HEK293 (cell line): ENCODE data around the gene TRAPPC10.

Experiments used
- CTCF ChIA-PET: fragments of 350-600 bp; formaldehyde crosslinking; extraction: SDS; loops from one replicate; lab custom pipeline; 2021; ENCODE audit warnings: antibody characterized with exemption; lab: Yijun Ruan, JAX
- POLR2A ChIA-PET: fragments of 300-600 bp; formaldehyde crosslinking; extraction: SDS; loops from one replicate; lab custom pipeline; 2020; ENCODE audit warnings: antibody characterized with exemption, inconsistent platforms; lab: Yijun Ruan, JAX
- H3K27ac ChIP-seq: fragments of 200-500 bp; sonication (Bioruptor generic); 2 replicates; pipeline ENCODE4 v1.5.1; 2014; ENCODE audit warnings: low read depth, low read length, control low read depth, inconsistent platforms; ENCODE audit errors: extremely low read depth
- H3K36me3 ChIP-seq, 2 experiments: fragments of 200-500 bp in 1 of 2; sonication (Bioruptor generic) in 1 of 2; 1 replicate in 1 of 2; 2 replicates in 1 of 2; pipeline ENCODE4 v1.5.1; 2014 to 2017; ENCODE audit warnings: inconsistent platforms in 2 of 2, low read length in 2 of 2; ENCODE audit not compliant: control insufficient read depth in 2 of 2, insufficient read depth in 1 of 2
- H3K4me1 ChIP-seq: fragments of 200-500 bp; sonication (Bioruptor generic); 2 replicates; pipeline ENCODE4 v1.5.1; 2014; ENCODE audit warnings: mild to moderate bottlenecking, low read length, inconsistent platforms; ENCODE audit not compliant: control insufficient read depth, insufficient read depth
- H3K4me3 ChIP-seq: 2 replicates; pipeline ENCODE4 v1.5.1; 2011; ENCODE audit warnings: low read depth, mild to moderate bottlenecking, control low read depth, low read length, moderate library complexity
- H3K9me3 ChIP-seq: fragments of 200-500 bp; sonication (Bioruptor generic); 2 replicates; pipeline ENCODE4 v1.5.1; 2014; ENCODE audit warnings: low read depth, low read length, inconsistent platforms; ENCODE audit not compliant: control insufficient read depth, insufficient read depth
- EGR2 ChIP-seq: fragments of 450-650 bp; formaldehyde crosslinking; IDR thresholded peaks from 2 replicates; pipeline ENCODE4 v1.5.1; 2016; ENCODE audit warnings: low read depth, missing biosample characterization, missing genetic modification characterization
- OSR2 ChIP-seq: fragments of 450-650 bp; formaldehyde crosslinking; IDR thresholded peaks from 2 replicates; pipeline ENCODE4 v1.5.1; 2016; ENCODE audit warnings: missing biosample characterization, missing genetic modification characterization
- SCRT2 ChIP-seq: fragments of 450-650 bp; formaldehyde crosslinking; IDR thresholded peaks from 2 replicates; pipeline ENCODE4 v1.5.1; 2016; ENCODE audit warnings: missing biosample characterization, missing genetic modification characterization
- TSHZ1 ChIP-seq: fragments of 450-650 bp; formaldehyde crosslinking; IDR thresholded peaks from 2 replicates; pipeline ENCODE4 v1.5.1; 2016; ENCODE audit warnings: missing biosample characterization, missing genetic modification characterization, borderline replicate concordance
- ZBTB20 ChIP-seq: fragments of 450-650 bp; formaldehyde crosslinking; IDR thresholded peaks from 2 replicates; pipeline ENCODE4 v1.5.1; 2016; ENCODE audit warnings: missing biosample characterization, missing genetic modification characterization
- ZFHX2 ChIP-seq: fragments of 450-650 bp; formaldehyde crosslinking; conservative IDR thresholded peaks from 2 replicates; pipeline ENCODE4 v1.5.1; 2016; ENCODE audit warnings: missing biosample characterization, missing genetic modification characterization
- ZIC2 ChIP-seq: fragments of 450-650 bp; formaldehyde crosslinking; IDR thresholded peaks from 2 replicates; pipeline ENCODE4 v1.5.1; 2016; ENCODE audit warnings: missing biosample characterization, missing genetic modification characterization
- ZNF146 ChIP-seq: fragments of 450-650 bp; formaldehyde crosslinking; IDR thresholded peaks from 2 replicates; pipeline ENCODE4 v1.5.1; 2016; ENCODE audit warnings: missing biosample characterization, missing genetic modification characterization
- ZNF239 ChIP-seq: fragments of 450-650 bp; formaldehyde crosslinking; IDR thresholded peaks from 2 replicates; pipeline ENCODE4 v1.5.1; 2016; ENCODE audit warnings: missing biosample characterization, missing genetic modification characterization
- ZNF362 ChIP-seq: fragments of 450-650 bp; formaldehyde crosslinking; IDR thresholded peaks from 2 replicates; pipeline ENCODE4 v1.5.1; 2016; ENCODE audit warnings: missing biosample characterization, missing genetic modification characterization
- ZNF391 ChIP-seq: fragments of 450-650 bp; formaldehyde crosslinking; IDR thresholded peaks from 2 replicates; pipeline ENCODE4 v1.5.1; 2016; ENCODE audit warnings: low read depth, missing biosample characterization, missing genetic modification characterization, borderline replicate concordance
- ZNF670 ChIP-seq: fragments of 450-650 bp; formaldehyde crosslinking; IDR thresholded peaks from 2 replicates; pipeline ENCODE4 v1.5.1; 2016; ENCODE audit warnings: missing biosample characterization, missing genetic modification characterization, low read depth
- ZNF701 ChIP-seq: fragments of 450-650 bp; formaldehyde crosslinking; IDR thresholded peaks from 2 replicates; pipeline ENCODE4 v1.5.1; 2016; ENCODE audit warnings: missing biosample characterization, missing genetic modification characterization
- TF ChIP-seq, protein P1 (sequence below): fragments of 450-650 bp; formaldehyde crosslinking; IDR thresholded peaks from 2 replicates; pipeline ENCODE4 v1.5.1; 2016; ENCODE audit warnings: missing biosample characterization, missing genetic modification characterization

TRAPPC10 gene

DNA sequence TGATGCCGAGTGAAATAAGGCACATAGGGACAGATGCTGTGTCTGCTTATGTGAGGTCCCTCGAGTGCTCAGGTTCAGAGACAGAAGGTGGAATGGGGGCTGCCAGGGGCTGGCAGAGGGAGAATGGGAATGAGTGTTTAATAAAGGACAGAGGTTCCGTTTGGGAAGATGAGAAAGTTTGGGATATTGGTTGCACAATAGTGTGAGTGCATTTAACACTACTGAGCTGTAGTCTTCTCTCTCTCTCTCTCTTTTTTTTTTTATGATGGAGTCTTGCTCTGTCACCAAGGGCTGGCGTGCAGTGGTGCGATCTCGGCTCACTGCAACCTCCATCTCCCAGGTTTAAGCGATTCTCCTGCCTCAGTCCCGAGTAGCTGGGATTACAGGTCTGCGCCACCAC, 44.9 kb downstream of the TRAPPC10 start:
- no peak overlapping the region for H3K27ac ChIP-seq
- ChIA-PET POLR2A (no interaction called here), CTCF (interaction anchor here (0.5 kb wide), 1 partner anchor 82 kb away, joined by 3 read pairs; no protein-coding TSS in a partner anchor)

GRCh38 chr21:44057960-44058651, 46.0 kb downstream of the TRAPPC10 start:
- H3K4me1 ChIP-seq = no peaks in the 10 kb centered on the region
- H3K9me3 ChIP-seq = no peaks in the 10 kb centered on the region
- POLR2A ChIA-PET = interaction anchor here (0.6 kb wide), 1 partner anchor 239 kb away, joined by 4 read pairs; no protein-coding TSS in a partner anchor
- H3K36me3 ChIP-seq = peaks cover 23 to 64% of the 10 kb centered on the region in 2 experiments
- no peak overlapping the region for H3K4me3 ChIP-seq
- no peak overlapping the region for H3K27ac ChIP-seq
- CTCF ChIA-PET = interaction anchor here (0.6 to 1.0 kb wide), 2 partner anchors 37 to 121 kb away, joined by 4 read pairs; no protein-coding TSS in a partner anchor
- TF ChIP-seq ZFHX2 (tag by site-specific recombination) (peak; percentile 69), ZNF670 (tag by site-specific recombination) (no peak), SCRT2 (tag by site-specific recombination) (peak; percentile 94), ZBTB20 (tag by site-specific recombination) (no peak), EGR2 (tag by site-specific recombination) (peak; percentile 75), ZNF391 (tag by site-specific recombination) (no peak)

More for the DNA sequence above, 44.9 kb downstream of the TRAPPC10 start:
- H3K9me3 ChIP-seq = no peaks in the 10 kb centered on the region
- H3K4me1 ChIP-seq = no peaks in the 10 kb centered on the region
- TF ChIP-seq ZNF701 (tag by site-specific recombination) = no peak
- TF ChIP-seq ZNF362 (tag by site-specific recombination) = no peak
- TF ChIP-seq ZNF239 (tag by site-specific recombination) = no peak
- H3K4me3 ChIP-seq = no peak overlapping the region
- H3K36me3 ChIP-seq = peaks cover 21 to 57% of the 10 kb centered on the region in 2 experiments

- CTCF ChIA-PET = interaction anchor here (0.6 to 1.0 kb wide), 2 partner anchors 36 to 121 kb away, joined by 4 read pairs; no protein-coding TSS in a partner anchor
- Histone ChIP-seq H3K36me3 (peaks cover 23 to 69% of the 10 kb centered on the region in 2 experiments), H3K4me3 (no peak overlapping the region), H3K9me3 (no peaks in the 10 kb centered on the region), H3K4me1 (no peaks in the 10 kb centered on the region), H3K27ac (no peak overlapping the region)
- TF ChIP-seq ZIC2 (tag by site-specific recombination) = peak; percentile 88
- no peak for TF ChIP-seq OSR2
- POLR2A ChIA-PET = no interaction called here
These were observed 46.5 kb downstream of the TRAPPC10 start for GRCh38 chr21:44058652-44058964.

- no peak for TF ChIP-seq ZNF146 (tag by site-specific recombination)
- Histone ChIP-seq H3K9me3 (no peaks in the 10 kb centered on the region), H3K4me1 (no peaks in the 10 kb centered on the region), H3K27ac (no peak overlapping the region), H3K36me3 (peaks cover 23 to 71% of the 10 kb centered on the region in 2 experiments), H3K4me3 (no peak overlapping the region)
- CTCF ChIA-PET = interaction anchor here (0.6 to 1.0 kb wide), 2 partner anchors 36 to 122 kb away, joined by 4 read pairs; no protein-coding TSS in a partner anchor
- POLR2A ChIA-PET = no interaction called here
These were observed 46.9 kb downstream of the TRAPPC10 start for GRCh38 chr21:44058981-44059380.

DNA sequence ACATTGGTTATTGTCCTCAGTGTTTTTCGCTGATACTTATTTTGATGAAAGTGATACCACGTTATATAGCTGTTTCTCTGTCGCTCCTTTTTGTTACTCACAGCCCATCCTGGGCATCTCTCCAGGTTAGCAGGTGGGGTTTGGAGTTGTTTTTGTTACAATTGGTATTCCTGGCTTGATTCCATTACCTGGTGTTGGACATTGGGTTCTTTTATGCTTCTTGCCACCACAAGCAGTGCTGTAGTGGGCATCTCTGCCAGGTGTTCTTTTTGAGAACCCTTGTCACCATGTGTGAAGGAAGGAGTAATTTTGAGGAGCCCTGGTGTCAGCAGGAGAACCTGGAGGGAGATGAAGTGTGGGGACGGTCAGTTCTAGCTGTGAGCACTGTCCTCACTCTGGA, 47.6 kb downstream of the TRAPPC10 start:
- no peak overlapping the region for H3K27ac ChIP-seq
- no peaks in the 10 kb centered on the region for H3K4me1 ChIP-seq
- TF ChIP-seq, protein P1, sequence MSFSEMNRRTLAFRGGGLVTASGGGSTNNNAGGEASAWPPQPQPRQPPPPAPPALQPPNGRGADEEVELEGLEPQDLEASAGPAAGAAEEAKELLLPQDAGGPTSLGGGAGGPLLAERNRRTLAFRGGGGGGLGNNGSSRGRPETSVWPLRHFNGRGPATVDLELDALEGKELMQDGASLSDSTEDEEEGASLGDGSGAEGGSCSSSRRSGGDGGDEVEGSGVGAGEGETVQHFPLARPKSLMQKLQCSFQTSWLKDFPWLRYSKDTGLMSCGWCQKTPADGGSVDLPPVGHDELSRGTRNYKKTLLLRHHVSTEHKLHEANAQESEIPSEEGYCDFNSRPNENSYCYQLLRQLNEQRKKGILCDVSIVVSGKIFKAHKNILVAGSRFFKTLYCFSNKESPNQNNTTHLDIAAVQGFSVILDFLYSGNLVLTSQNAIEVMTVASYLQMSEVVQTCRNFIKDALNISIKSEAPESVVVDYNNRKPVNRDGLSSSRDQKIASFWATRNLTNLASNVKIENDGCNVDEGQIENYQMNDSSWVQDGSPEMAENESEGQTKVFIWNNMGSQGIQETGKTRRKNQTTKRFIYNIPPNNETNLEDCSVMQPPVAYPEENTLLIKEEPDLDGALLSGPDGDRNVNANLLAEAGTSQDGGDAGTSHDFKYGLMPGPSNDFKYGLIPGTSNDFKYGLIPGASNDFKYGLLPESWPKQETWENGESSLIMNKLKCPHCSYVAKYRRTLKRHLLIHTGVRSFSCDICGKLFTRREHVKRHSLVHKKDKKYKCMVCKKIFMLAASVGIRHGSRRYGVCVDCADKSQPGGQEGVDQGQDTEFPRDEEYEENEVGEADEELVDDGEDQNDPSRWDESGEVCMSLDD (tag by site-specific recombination) = no peak
- TF ChIP-seq TSHZ1 (tag by site-specific recombination) = no peak
- peaks cover 23 to 72% of the 10 kb centered on the region in 2 experiments for H3K36me3 ChIP-seq
- CTCF ChIA-PET = no interaction called here
- no peaks in the 10 kb centered on the region for H3K9me3 ChIP-seq
- no peak overlapping the region for H3K4me3 ChIP-seq
- POLR2A ChIA-PET = no interaction called here
